Measurements from ENCODE around the gene CBX4. TPM values are rescaled to one million over a fixed set of nuclear protein-coding genes. Genes with fewer than 3 reads are reported as not detected.

CBX4 gene
- total and polyA plus RNA-seq, 2 of the 13 experiments (the other 11 are each of a cell fraction or from before 2014, with no cell fraction given), result 25.8 to 50.8 TPM

DNA sequence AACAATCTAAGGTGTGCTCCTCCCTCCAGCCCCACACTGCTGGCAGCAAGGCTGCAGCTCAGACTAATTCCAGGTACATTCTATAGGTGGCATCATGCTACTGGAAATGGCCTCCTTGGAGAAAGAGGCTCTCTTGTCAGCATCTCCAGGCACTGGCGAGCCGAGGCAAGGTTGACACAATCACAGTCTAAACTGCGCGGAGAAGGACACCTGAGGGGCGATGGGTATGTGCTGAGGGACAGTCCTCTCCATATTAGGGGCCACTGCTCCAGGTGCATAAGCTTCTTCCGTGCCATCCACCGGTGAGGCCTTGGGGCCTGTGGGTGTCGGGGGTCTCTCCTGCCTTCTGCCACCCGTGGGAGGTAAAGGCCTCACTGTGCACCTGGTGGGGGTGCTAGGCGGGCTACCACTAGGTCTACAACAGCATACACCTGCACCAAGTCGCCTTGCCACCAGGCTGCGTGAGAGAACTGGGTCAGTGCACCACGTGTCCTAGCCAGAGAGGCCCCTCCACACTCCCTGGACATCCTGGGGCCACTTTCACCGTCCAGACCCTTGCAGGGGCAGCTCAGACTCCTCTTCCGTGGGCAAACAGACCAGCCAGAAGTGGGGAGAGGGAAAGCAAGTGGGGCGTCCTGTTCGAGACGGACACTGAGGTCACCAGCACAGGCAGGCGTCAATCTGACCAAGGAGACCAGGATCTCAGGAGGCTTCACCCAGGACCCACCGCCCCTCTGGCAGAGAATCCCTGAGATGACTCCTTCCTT, 30.3 kb downstream of the CBX4 start (continued):
- TF ChIP-seq, protein P1, sequence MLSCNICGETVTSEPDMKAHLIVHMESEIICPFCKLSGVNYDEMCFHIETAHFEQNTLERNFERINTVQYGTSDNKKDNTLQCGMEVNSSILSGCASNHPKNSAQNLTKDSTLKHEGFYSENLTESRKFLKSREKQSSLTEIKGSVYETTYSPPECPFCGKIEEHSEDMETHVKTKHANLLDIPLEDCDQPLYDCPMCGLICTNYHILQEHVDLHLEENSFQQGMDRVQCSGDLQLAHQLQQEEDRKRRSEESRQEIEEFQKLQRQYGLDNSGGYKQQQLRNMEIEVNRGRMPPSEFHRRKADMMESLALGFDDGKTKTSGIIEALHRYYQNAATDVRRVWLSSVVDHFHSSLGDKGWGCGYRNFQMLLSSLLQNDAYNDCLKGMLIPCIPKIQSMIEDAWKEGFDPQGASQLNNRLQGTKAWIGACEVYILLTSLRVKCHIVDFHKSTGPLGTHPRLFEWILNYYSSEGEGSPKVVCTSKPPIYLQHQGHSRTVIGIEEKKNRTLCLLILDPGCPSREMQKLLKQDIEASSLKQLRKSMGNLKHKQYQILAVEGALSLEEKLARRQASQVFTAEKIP (CRISPR knock-in tag; IDR thresholded peaks at IDR 0.05; ENCODE audit: borderline replicate concordance), result no peak
- TF ChIP-seq, protein P2, sequence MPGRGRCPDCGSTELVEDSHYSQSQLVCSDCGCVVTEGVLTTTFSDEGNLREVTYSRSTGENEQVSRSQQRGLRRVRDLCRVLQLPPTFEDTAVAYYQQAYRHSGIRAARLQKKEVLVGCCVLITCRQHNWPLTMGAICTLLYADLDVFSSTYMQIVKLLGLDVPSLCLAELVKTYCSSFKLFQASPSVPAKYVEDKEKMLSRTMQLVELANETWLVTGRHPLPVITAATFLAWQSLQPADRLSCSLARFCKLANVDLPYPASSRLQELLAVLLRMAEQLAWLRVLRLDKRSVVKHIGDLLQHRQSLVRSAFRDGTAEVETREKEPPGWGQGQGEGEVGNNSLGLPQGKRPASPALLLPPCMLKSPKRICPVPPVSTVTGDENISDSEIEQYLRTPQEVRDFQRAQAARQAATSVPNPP (CRISPR knock-in tag; IDR thresholded peaks at IDR 0.05), result no peak
- no peak for TF ChIP-seq ZNF207 (IDR thresholded peaks at IDR 0.05; ENCODE audit: borderline replicate concordance)
- TF ChIP-seq ZNF550 (CRISPR knock-in tag; IDR thresholded peaks at IDR 0.05; ENCODE audit: borderline replicate concordance), result no peak
- TF ChIP-seq AHR (CRISPR knock-in tag; IDR thresholded peaks at IDR 0.05), result no peak
- TF ChIP-seq, protein P3, sequence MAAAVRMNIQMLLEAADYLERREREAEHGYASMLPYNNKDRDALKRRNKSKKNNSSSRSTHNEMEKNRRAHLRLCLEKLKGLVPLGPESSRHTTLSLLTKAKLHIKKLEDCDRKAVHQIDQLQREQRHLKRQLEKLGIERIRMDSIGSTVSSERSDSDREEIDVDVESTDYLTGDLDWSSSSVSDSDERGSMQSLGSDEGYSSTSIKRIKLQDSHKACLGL (CRISPR knock-in tag; IDR thresholded peaks at IDR 0.05), result no peak
- TF ChIP-seq, protein P4, sequence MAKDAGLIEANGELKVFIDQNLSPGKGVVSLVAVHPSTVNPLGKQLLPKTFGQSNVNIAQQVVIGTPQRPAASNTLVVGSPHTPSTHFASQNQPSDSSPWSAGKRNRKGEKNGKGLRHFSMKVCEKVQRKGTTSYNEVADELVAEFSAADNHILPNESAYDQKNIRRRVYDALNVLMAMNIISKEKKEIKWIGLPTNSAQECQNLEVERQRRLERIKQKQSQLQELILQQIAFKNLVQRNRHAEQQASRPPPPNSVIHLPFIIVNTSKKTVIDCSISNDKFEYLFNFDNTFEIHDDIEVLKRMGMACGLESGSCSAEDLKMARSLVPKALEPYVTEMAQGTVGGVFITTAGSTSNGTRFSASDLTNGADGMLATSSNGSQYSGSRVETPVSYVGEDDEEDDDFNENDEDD (CRISPR knock-in tag; IDR thresholded peaks at IDR 0.05; ENCODE audit: borderline replicate concordance), result peak; percentile 35; the same call in 1 of the 2 replicates
- no peak for TF ChIP-seq ZMAT3 (CRISPR knock-in tag; conservative IDR thresholded peaks at IDR 0.05)
- TF ChIP-seq NFE2L2 (IDR thresholded peaks at IDR 0.05; ENCODE audit: low read length), result no peak
- TF ChIP-seq, protein P5, sequence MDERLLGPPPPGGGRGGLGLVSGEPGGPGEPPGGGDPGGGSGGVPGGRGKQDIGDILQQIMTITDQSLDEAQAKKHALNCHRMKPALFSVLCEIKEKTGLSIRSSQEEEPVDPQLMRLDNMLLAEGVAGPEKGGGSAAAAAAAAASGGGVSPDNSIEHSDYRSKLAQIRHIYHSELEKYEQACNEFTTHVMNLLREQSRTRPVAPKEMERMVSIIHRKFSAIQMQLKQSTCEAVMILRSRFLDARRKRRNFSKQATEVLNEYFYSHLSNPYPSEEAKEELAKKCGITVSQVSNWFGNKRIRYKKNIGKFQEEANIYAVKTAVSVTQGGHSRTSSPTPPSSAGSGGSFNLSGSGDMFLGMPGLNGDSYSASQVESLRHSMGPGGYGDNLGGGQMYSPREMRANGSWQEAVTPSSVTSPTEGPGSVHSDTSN (CRISPR knock-in tag; IDR thresholded peaks at IDR 0.05), result no peak
- TF ChIP-seq, protein P6, sequence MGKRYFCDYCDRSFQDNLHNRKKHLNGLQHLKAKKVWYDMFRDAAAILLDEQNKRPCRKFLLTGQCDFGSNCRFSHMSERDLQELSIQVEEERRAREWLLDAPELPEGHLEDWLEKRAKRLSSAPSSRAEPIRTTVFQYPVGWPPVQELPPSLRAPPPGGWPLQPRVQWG (CRISPR knock-in tag; IDR thresholded peaks at IDR 0.05; ENCODE audit: borderline replicate concordance, low read depth), result no peak
- no peak for TF ChIP-seq MBNL3 (CRISPR knock-in tag; conservative IDR thresholded peaks at IDR 0.05)
- TF ChIP-seq RBFOX2 (IDR thresholded peaks at IDR 0.05; ENCODE audit: low read depth, low read length), result no peak
- TF ChIP-seq, protein P7, sequence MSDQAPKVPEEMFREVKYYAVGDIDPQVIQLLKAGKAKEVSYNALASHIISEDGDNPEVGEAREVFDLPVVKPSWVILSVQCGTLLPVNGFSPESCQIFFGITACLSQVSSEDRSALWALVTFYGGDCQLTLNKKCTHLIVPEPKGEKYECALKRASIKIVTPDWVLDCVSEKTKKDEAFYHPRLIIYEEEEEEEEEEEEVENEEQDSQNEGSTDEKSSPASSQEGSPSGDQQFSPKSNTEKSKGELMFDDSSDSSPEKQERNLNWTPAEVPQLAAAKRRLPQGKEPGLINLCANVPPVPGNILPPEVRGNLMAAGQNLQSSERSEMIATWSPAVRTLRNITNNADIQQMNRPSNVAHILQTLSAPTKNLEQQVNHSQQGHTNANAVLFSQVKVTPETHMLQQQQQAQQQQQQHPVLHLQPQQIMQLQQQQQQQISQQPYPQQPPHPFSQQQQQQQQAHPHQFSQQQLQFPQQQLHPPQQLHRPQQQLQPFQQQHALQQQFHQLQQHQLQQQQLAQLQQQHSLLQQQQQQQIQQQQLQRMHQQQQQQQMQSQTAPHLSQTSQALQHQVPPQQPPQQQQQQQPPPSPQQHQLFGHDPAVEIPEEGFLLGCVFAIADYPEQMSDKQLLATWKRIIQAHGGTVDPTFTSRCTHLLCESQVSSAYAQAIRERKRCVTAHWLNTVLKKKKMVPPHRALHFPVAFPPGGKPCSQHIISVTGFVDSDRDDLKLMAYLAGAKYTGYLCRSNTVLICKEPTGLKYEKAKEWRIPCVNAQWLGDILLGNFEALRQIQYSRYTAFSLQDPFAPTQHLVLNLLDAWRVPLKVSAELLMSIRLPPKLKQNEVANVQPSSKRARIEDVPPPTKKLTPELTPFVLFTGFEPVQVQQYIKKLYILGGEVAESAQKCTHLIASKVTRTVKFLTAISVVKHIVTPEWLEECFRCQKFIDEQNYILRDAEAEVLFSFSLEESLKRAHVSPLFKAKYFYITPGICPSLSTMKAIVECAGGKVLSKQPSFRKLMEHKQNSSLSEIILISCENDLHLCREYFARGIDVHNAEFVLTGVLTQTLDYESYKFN (CRISPR knock-in tag; conservative IDR thresholded peaks at IDR 0.05), result peak; percentile 32
- TF ChIP-seq ZC3H13 (CRISPR knock-in tag; IDR thresholded peaks at IDR 0.05), result no peak
- TF ChIP-seq, protein P8, sequence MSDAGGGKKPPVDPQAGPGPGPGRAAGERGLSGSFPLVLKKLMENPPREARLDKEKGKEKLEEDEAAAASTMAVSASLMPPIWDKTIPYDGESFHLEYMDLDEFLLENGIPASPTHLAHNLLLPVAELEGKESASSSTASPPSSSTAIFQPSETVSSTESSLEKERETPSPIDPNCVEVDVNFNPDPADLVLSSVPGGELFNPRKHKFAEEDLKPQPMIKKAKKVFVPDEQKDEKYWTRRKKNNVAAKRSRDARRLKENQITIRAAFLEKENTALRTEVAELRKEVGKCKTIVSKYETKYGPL (CRISPR knock-in tag; IDR thresholded peaks at IDR 0.05), result no peak
- TF ChIP-seq, protein P9, sequence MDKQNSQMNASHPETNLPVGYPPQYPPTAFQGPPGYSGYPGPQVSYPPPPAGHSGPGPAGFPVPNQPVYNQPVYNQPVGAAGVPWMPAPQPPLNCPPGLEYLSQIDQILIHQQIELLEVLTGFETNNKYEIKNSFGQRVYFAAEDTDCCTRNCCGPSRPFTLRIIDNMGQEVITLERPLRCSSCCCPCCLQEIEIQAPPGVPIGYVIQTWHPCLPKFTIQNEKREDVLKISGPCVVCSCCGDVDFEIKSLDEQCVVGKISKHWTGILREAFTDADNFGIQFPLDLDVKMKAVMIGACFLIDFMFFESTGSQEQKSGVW (CRISPR knock-in tag; IDR thresholded peaks at IDR 0.05; ENCODE audit: borderline replicate concordance), result no peak
